Body of pancreas (tissue), 4 donors: ENCODE data around the gene LILRB1. TPM values are rescaled to one million over a fixed set of nuclear protein-coding genes. Genes with fewer than 3 reads are reported as not detected.

Experiments
- ATAC-seq: fragments of 150-250 bp; one replicate; pipeline ENCODE4 v1.9.1; 2016
- DNase-seq, 4 donors: peaks; one replicate each; pipeline ENCODE4 v3.0.0-alpha.2; 2019
- H3K27ac ChIP-seq, 4 donors: fragments of 200-600 bp; sonication (generic); 1 replicate in 3 of 4; 2 replicates in 1 of 4; pipeline versions ENCODE4 v1.5.1 to v1.6.1; 2016 to 2019; ENCODE audit warnings: mild to moderate bottlenecking in 1 of 4, mixed read lengths in 1 of 4, moderate library complexity in 1 of 4
- H3K27me3 ChIP-seq, 2 donors: fragments of 200-600 bp; sonication (generic); one replicate each; pipeline ENCODE4 v1.6.0; 2016; ENCODE audit warnings: mild to moderate bottlenecking in 1 of 2
- H3K36me3 ChIP-seq, 2 donors: fragments of 200-600 bp; sonication (generic); replicated peaks in 1 of 2; 2 replicates each; pipeline ENCODE4 v1.5.1; 2016; ENCODE audit warnings: low read depth in 2 of 2; ENCODE audit not compliant: insufficient read depth in 1 of 2
- H3K4me1 ChIP-seq: fragments of 200-600 bp; sonication (generic); one replicate; pipeline ENCODE4 v1.6.0; 2016
- H3K4me3 ChIP-seq, 2 donors: fragments of 200-600 bp; sonication (generic); 1 replicate in 1 of 2; 2 replicates in 1 of 2; pipeline ENCODE4 v1.5.1; 2016 to 2019
- H3K9me3 ChIP-seq, 3 donors: fragments of 200-600 bp; sonication (generic); 1 replicate in 2 of 3; 2 replicates in 1 of 3; pipeline ENCODE4 v1.5.1; 2016
- POLR2A ChIP-seq, 3 donors: fragments of 450-650 bp; IDR thresholded peaks; one replicate each; pipeline ENCODE4 v1.6.1; 2016; ENCODE audit warnings: antibody characterized with exemption in 3 of 3, mild to moderate bottlenecking in 2 of 3
- WGBS, 2 donors: methylation state at CpG; one replicate each; pipeline ENCODE4 v1.1.5; 2017; 5-methylcytosine and 5-hydroxymethylcytosine counted together
- intact Hi-C: fragments of 100-400 bp; cut with DNase I; formaldehyde crosslinking; loops from one replicate; pipeline ENCODE4 v1.15.1; 2023
- total RNA-seq, 2 donors: library from RNA; depleted of rRNA; stranded (reverse); fragments of >200 nt; gene quantifications; one replicate each; pipeline ENCODE4 v1.1.0, GENCODE V29; 2016
- TF ChIP-seq, protein P1 (sequence below), 7 experiments: fragments of 450-650 bp in 4 of 7; fragments of 200-600 bp in 3 of 7; sonication (generic) in 3 of 7; IDR thresholded peaks; one replicate each; pipeline ENCODE4 v1.5.1; 2016 to 2019; ENCODE audit warnings: antibody characterized with exemption in 7 of 7

The LILRB1 gene
- total RNA-seq, 2 donors from 2014 or later, result 0.33 to 0.52 TPM

DNA sequence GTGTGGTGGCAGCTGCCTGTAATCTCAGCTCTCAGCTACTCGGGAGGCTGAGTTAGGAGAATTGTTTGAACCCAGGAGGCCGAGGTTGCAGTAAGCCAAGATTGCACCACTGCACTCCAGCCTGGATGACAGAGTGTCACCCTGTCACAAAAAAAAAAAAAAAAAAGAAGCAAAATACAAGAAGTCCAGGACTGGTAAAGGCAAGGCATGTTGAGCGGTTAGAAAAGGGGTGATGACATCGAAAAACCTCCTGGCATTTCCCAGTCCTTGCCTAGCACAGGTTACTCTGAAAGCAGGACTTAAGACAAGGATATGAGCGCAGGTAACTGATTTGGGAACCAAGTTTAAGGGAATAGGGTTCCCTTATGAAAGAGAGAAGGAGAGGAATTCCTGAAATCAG is 30.0 kb downstream of the LILRB1 start:
- peak in 1 of 4 donors; percentile 12 for DNase-seq
- WGBS, 2 donors, result 48 to 62% methylated on average over 5 of the region's 5 CpGs
- H3K9me3 ChIP-seq, result no peaks in the 10 kb centered on the region
- no peaks in the 10 kb centered on the region for H3K27me3 ChIP-seq
- no peak overlapping the region for H3K4me3 ChIP-seq
- TF ChIP-seq POLR2A (IDR thresholded peaks at IDR 0.05), result no peak
- TF ChIP-seq, protein P1, sequence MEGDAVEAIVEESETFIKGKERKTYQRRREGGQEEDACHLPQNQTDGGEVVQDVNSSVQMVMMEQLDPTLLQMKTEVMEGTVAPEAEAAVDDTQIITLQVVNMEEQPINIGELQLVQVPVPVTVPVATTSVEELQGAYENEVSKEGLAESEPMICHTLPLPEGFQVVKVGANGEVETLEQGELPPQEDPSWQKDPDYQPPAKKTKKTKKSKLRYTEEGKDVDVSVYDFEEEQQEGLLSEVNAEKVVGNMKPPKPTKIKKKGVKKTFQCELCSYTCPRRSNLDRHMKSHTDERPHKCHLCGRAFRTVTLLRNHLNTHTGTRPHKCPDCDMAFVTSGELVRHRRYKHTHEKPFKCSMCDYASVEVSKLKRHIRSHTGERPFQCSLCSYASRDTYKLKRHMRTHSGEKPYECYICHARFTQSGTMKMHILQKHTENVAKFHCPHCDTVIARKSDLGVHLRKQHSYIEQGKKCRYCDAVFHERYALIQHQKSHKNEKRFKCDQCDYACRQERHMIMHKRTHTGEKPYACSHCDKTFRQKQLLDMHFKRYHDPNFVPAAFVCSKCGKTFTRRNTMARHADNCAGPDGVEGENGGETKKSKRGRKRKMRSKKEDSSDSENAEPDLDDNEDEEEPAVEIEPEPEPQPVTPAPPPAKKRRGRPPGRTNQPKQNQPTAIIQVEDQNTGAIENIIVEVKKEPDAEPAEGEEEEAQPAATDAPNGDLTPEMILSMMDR (IDR thresholded peaks at IDR 0.05), result no peak
- ATAC-seq, result no peak
- H3K27ac ChIP-seq, result peak overlapping the region in 1 of 4 donors; percentile 46
- H3K4me1 ChIP-seq, result no peaks in the 10 kb centered on the region
- H3K36me3 ChIP-seq, result no peaks in the 10 kb centered on the region
- intact Hi-C loops, result no loop called here

DNA sequence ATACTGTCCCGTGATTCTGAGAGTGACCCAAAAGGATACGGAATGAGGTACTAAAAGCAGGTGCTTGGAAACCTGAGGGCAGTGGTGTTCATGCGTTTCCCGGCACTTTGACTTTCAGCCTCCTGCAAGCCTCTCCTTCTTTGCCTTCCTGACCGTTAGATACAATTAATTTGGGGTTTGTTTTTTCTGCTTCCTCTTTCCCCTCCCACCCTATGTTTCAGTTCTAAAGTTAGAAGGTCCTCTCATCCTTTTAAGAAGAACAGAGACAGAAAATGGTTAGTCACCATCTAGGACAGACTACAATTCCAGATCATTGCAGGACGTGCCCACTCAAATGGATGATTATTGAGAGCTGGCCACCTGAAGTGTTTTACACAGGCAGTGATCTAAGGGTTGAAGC is 30.7 kb downstream of the LILRB1 start:
- intact Hi-C loops, result no loop called here
- DNase-seq, result no peak
- no peaks in the 10 kb centered on the region for H3K9me3 ChIP-seq
- 50 to 52% methylated on average over 6 of the region's 6 CpGs for WGBS, 2 donors
- H3K36me3 ChIP-seq, result no peaks in the 10 kb centered on the region
- no peak for ATAC-seq
- H3K27ac ChIP-seq, result peak overlapping the region in 1 of 4 donors; percentile 46
- no peak overlapping the region for H3K4me3 ChIP-seq
- TF ChIP-seq POLR2A (IDR thresholded peaks at IDR 0.05), result no peak
- TF ChIP-seq, protein P1 (IDR thresholded peaks at IDR 0.05), result no peak
- no peaks in the 10 kb centered on the region for H3K4me1 ChIP-seq
- H3K27me3 ChIP-seq, result no peaks in the 10 kb centered on the region

DNA sequence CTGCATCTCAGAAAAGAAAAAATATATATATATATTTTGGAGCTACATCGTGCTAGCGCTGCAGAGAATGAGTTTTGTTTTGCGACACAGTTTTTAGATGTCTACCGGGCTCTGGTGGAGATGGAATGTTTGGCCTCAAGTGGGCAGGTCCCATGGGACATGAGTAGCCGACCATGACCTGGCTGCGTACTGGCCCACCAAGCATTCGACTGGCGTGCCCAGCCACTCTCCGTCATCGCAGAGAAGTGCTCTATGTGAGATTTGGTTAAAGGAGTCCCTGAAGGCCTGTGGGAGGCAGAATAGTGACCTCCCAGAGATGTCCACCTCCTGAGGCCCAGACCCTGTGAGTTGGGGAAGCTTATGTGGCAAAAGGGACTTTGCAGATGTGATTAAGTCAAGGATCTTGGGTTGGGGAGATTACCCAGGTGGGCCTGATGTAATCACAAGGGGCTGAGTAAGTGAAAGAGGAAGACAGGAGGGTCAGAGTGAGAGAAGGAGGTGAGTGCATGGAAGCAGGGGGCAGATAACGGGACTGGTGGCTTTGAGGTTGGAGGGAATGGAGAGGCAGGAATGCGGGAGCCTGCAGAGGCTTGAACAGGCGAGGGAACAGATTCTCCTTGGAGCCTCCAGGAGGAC is 31.7 kb downstream of the LILRB1 start:
- Histone ChIP-seq H3K4me3 (no peak overlapping the region), H3K4me1 (no peaks in the 10 kb centered on the region), H3K27me3 (no peaks in the 10 kb centered on the region), H3K9me3 (no peaks in the 10 kb centered on the region), H3K36me3 (no peaks in the 10 kb centered on the region), H3K27ac (no peak overlapping the region)
- TF ChIP-seq, protein P1 (IDR thresholded peaks at IDR 0.05), result no peak
- TF ChIP-seq POLR2A (IDR thresholded peaks at IDR 0.05), result no peak
- intact Hi-C loops, result no loop called here
- ATAC-seq, result no peak
- DNase-seq, result no peak
- whole genome bisulfite sequencing, 2 donors, result 65 to 80% methylated on average over 11 to 13 of the region's 13 CpGs

DNA sequence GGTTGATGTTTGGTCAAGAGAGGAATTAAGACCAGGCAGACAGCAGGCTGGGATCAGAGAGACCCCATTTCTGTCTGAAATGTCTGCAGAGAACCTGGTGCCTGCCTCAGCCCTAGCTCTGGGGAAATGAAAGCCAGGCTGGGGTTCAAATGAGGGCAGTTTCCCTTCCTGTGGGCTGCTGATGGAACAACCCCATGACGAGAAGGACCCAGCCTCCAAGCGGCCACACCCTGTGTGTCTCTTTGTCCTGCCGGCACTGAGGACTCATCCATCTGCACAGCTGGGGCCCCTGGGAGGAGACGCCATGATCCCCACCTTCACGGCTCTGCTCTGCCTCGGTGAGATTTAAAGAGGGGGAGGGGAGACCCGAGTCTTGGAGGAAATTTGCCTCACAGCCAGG is 32.4 kb downstream of the LILRB1 start, which contains the start of gene LILRB4:
TSS of gene LILRB4 (plus strand) at position 256 of the 400 bp plus-strand sequence. CDS start at position 305, 49 bp downstream.
- 49 to 59% methylated on average over 7 of the region's 7 CpGs for WGBS, 2 donors
- DNase-seq (peak in 1 of 4 donors; percentile 66), ATAC-seq (no peak)
- peak in 1 of 3 donors; percentile 45 for TF ChIP-seq POLR2A (IDR thresholded peaks at IDR 0.05)
- TF ChIP-seq, protein P1 (IDR thresholded peaks at IDR 0.05), result no peak
- Histone ChIP-seq H3K4me1 (no peaks in the 10 kb centered on the region), H3K4me3 (no peak within 1 kb of the TSS), H3K9me3 (no peaks in the 10 kb centered on the region), H3K27me3 (no peaks in the 10 kb centered on the region), H3K36me3 (no peaks in the 10 kb centered on the region), H3K27ac (no peak within 1 kb of the TSS)
- intact Hi-C loops, result no loop called here

DNA sequence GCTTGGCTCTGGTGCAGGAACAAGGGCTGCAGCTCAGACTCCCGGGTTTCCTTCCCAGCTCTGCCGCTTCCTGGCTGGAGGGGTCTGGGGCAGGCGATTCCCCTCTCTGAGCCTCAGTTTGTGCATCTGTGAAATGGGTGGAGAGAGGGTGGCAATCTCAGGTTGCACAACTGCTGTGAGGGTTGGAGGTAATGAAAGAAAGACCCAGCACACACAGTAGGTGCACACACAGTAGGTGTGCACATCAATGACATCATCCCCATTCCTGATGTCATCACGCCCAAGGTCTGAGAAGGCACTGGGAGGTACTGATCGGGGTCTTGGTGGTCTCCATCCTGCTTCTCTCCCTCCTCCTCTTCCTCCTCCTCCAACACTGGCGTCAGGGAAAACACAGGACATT is 35.2 kb downstream of the LILRB1 start:
- no peak overlapping the region for H3K4me3 ChIP-seq
- TF ChIP-seq, protein P1 (IDR thresholded peaks at IDR 0.05), result no peak
- TF ChIP-seq POLR2A (IDR thresholded peaks at IDR 0.05), result no peak
- H3K4me1 ChIP-seq, result no peaks in the 10 kb centered on the region
- no peaks in the 10 kb centered on the region for H3K36me3 ChIP-seq
- 73 to 87% methylated on average over 5 to 6 of the region's 6 CpGs for WGBS, 2 donors
- intact Hi-C loops, result no loop called here
- DNase-seq (no peak), ATAC-seq (no peak)
- no peaks in the 10 kb centered on the region for H3K27me3 ChIP-seq
- H3K9me3 ChIP-seq, result no peaks in the 10 kb centered on the region
- no peak overlapping the region for H3K27ac ChIP-seq
